SK-N-SH (cell line): Measurements from ENCODE around the gene ZNF385C.

ENCODE experiments used
- ELF1 ChIP-seq: IDR thresholded peaks from 2 replicates; pipeline ENCODE4 v1.4.0; 2012
- EP300 ChIP-seq, 2 experiments: IDR thresholded peaks; 2 replicates each; pipeline versions ENCODE4 v1.4.0 to v1.6.1; 2012; ENCODE audit warnings: borderline replicate concordance in 1 of 2, low read depth in 1 of 2, low read length in 1 of 2
- EZH2phosphoT487 ChIP-seq: fragments of 200-600 bp; sonication (generic); IDR thresholded peaks from 2 replicates; pipeline ENCODE4 v1.6.1; 2017; ENCODE audit warnings: low read depth, mixed run types, mild to moderate bottlenecking, antibody characterized with exemption, moderate library complexity, borderline replicate concordance
- FOXJ3 ChIP-seq: sonication (generic); formaldehyde crosslinking; IDR thresholded peaks from 2 replicates; pipeline ENCODE4 v1.5.1; 2020; ENCODE audit warnings: mild to moderate bottlenecking, missing genetic modification reagents
- FOXM1 ChIP-seq: IDR thresholded peaks from 2 replicates; pipeline ENCODE4 v1.4.0; 2012; ENCODE audit warnings: low read depth, mild to moderate bottlenecking
- MXI1 ChIP-seq: IDR thresholded peaks from 2 replicates; pipeline ENCODE4 v1.6.1; 2012; ENCODE audit warnings: mild to moderate bottlenecking, low read depth, low read length, improper control_type of control experiment
- RAD21 ChIP-seq: IDR thresholded peaks from 2 replicates; pipeline ENCODE4 v1.6.1; 2012; ENCODE audit warnings: mild to moderate bottlenecking, low read length
- SIN3A ChIP-seq: IDR thresholded peaks from 2 replicates; pipeline ENCODE4 v1.6.1; 2012; ENCODE audit warnings: low read depth, mild to moderate bottlenecking, low read length, moderate library complexity, borderline replicate concordance
- TF ChIP-seq, protein P1 (sequence below): fragments of 200-600 bp; sonication (generic); IDR thresholded peaks from 2 replicates; pipeline ENCODE4 v1.6.1; 2017; ENCODE audit warnings: antibody characterized with exemption, mild to moderate bottlenecking, moderate library complexity
- TF ChIP-seq, protein P2 (sequence below): IDR thresholded peaks from 2 replicates; pipeline ENCODE4; 2012
- TF ChIP-seq, protein P3 (sequence below): IDR thresholded peaks from 2 replicates; pipeline ENCODE4 v1.6.1; 2012; ENCODE audit warnings: mild to moderate bottlenecking, low read depth, low read length, moderate library complexity

DNA sequence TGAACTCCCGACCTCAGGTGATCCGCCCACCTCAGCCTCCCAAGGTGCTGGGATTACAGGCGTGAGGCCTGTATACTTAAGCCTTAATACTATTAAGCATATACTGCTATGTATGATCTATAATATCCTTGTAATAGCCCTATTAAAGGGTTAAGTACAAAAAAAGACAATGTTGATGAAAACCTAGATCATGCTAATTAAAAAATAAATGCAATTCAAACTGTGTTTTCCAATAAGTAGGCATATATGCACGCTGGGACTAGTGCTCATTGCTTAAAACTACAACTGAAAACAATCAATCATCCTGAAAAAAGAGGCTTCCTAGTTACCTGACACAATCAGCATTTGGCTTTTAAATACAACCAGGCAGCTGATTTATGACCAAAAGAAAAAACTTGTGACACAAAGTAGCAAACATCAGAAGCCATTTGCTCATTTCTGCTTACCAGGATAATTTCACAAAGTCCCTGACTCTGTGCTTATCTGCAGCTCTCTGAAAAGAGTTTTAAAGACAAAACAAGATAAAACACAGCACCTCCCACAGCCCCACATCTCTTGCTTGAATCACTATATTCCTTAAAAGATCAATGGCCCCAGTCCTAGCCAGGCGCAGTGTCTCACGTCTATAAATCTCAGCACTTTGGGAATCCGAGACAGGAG is 11.1 kb downstream of the ZNF385C start:
- TF ChIP-seq FOXM1: no peak
- TF ChIP-seq, protein P1, sequence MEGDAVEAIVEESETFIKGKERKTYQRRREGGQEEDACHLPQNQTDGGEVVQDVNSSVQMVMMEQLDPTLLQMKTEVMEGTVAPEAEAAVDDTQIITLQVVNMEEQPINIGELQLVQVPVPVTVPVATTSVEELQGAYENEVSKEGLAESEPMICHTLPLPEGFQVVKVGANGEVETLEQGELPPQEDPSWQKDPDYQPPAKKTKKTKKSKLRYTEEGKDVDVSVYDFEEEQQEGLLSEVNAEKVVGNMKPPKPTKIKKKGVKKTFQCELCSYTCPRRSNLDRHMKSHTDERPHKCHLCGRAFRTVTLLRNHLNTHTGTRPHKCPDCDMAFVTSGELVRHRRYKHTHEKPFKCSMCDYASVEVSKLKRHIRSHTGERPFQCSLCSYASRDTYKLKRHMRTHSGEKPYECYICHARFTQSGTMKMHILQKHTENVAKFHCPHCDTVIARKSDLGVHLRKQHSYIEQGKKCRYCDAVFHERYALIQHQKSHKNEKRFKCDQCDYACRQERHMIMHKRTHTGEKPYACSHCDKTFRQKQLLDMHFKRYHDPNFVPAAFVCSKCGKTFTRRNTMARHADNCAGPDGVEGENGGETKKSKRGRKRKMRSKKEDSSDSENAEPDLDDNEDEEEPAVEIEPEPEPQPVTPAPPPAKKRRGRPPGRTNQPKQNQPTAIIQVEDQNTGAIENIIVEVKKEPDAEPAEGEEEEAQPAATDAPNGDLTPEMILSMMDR: no peak
- TF ChIP-seq, protein P2, sequence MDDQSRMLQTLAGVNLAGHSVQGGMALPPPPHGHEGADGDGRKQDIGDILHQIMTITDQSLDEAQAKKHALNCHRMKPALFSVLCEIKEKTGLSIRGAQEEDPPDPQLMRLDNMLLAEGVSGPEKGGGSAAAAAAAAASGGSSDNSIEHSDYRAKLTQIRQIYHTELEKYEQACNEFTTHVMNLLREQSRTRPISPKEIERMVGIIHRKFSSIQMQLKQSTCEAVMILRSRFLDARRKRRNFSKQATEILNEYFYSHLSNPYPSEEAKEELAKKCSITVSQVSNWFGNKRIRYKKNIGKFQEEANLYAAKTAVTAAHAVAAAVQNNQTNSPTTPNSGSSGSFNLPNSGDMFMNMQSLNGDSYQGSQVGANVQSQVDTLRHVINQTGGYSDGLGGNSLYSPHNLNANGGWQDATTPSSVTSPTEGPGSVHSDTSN: no peak
- TF ChIP-seq SIN3A: no peak
- TF ChIP-seq, protein P3, sequence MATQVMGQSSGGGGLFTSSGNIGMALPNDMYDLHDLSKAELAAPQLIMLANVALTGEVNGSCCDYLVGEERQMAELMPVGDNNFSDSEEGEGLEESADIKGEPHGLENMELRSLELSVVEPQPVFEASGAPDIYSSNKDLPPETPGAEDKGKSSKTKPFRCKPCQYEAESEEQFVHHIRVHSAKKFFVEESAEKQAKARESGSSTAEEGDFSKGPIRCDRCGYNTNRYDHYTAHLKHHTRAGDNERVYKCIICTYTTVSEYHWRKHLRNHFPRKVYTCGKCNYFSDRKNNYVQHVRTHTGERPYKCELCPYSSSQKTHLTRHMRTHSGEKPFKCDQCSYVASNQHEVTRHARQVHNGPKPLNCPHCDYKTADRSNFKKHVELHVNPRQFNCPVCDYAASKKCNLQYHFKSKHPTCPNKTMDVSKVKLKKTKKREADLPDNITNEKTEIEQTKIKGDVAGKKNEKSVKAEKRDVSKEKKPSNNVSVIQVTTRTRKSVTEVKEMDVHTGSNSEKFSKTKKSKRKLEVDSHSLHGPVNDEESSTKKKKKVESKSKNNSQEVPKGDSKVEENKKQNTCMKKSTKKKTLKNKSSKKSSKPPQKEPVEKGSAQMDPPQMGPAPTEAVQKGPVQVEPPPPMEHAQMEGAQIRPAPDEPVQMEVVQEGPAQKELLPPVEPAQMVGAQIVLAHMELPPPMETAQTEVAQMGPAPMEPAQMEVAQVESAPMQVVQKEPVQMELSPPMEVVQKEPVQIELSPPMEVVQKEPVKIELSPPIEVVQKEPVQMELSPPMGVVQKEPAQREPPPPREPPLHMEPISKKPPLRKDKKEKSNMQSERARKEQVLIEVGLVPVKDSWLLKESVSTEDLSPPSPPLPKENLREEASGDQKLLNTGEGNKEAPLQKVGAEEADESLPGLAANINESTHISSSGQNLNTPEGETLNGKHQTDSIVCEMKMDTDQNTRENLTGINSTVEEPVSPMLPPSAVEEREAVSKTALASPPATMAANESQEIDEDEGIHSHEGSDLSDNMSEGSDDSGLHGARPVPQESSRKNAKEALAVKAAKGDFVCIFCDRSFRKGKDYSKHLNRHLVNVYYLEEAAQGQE: no peak
- TF ChIP-seq EZH2phosphoT487: no peak
- TF ChIP-seq FOXJ3 (CRISPR knock-in tag): no peak
- no peak for TF ChIP-seq ELF1
- TF ChIP-seq MXI1: no peak
- no peak for TF ChIP-seq EP300 (IDR thresholded peaks at IDR 0.05; ENCODE audit: borderline replicate concordance in 1 of 2, low read depth in 1 of 2, low read length in 1 of 2)
- TF ChIP-seq RAD21: no peak
